Measurements from ENCODE around the gene CLEC5A.

DNA sequence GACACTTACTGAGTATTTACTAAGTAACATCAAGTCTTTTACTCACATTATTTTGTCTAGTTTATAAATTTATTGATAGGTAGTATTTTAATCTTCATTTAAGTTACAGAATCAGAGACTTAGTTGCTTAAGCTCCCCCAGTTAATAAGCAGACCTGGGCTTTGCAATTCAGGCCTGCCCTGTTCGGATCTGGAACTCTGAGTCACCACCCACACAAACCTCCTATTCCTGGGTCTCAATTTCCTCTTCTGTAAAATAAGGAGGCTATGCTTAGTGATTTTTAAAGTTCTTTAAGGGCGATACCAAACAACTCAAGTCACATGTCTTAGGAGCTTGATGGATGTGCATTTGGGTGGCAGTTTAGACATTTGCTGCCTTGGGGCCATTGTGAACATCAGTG, 45.4 kb upstream of the CLEC5A start:
- TF ChIP-seq SIN3A (IDR thresholded peaks at IDR 0.05; ENCODE audit: borderline replicate concordance in 2 of 2, control insufficient read depth in 1 of 2, low read depth in 2 of 2, low read length in 2 of 2): no peak
- no peak for TF ChIP-seq HMG20B (CRISPR knock-in tag; IDR thresholded peaks at IDR 0.05)
- no peak for TF ChIP-seq NFXL1 (CRISPR knock-in tag; IDR thresholded peaks at IDR 0.05)
